ENCODE measurements around the gene MYLK4. TPM values are rescaled to one million over a fixed set of nuclear protein-coding genes. Genes with fewer than 3 reads are reported as not detected.

The MYLK4 gene
- total RNA-seq, 1 donor from 2014 or later = 0.49 TPM

DNA sequence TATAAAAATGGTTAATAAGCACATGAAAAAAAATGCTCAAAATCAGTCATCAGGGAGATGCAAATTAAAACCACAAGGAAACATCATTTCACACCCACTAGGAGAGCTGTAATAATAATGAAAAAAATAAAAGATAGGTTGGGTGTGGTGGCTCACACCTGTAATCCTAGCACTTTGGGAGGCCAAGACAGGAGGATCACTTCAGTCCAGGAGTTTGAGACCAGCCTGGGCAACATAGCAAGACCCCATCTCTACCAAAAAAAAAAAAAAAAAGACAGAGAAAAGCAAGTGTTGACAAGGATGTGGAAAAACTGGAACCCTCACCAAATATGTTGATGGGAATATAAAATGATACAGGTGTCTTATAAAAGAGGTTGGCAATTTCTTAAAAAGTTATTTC lies 3.0 kb upstream of the MYLK4 start:
- Mint-ChIP-seq H3K4me3 (ENCODE audit: unreplicated experiment) (no peak overlapping the region), H3K27ac (ENCODE audit: unreplicated experiment) (no peak overlapping the region), H3K36me3 (ENCODE audit: unreplicated experiment) (no peaks in the 10 kb centered on the region), H3K27me3 (ENCODE audit: unreplicated experiment) (no peaks in the 10 kb centered on the region), H3K9me3 (ENCODE audit: unreplicated experiment) (no peaks in the 10 kb centered on the region), H3K4me1 (ENCODE audit: low read depth, unreplicated experiment) (peaks cover 7% of the 10 kb centered on the region)
- no peak for DNase-seq
- TF ChIP-seq, protein P1, sequence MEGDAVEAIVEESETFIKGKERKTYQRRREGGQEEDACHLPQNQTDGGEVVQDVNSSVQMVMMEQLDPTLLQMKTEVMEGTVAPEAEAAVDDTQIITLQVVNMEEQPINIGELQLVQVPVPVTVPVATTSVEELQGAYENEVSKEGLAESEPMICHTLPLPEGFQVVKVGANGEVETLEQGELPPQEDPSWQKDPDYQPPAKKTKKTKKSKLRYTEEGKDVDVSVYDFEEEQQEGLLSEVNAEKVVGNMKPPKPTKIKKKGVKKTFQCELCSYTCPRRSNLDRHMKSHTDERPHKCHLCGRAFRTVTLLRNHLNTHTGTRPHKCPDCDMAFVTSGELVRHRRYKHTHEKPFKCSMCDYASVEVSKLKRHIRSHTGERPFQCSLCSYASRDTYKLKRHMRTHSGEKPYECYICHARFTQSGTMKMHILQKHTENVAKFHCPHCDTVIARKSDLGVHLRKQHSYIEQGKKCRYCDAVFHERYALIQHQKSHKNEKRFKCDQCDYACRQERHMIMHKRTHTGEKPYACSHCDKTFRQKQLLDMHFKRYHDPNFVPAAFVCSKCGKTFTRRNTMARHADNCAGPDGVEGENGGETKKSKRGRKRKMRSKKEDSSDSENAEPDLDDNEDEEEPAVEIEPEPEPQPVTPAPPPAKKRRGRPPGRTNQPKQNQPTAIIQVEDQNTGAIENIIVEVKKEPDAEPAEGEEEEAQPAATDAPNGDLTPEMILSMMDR (IDR thresholded peaks at IDR 0.05; ENCODE audit: partially characterized antibody, unreplicated experiment) = no peak

DNA sequence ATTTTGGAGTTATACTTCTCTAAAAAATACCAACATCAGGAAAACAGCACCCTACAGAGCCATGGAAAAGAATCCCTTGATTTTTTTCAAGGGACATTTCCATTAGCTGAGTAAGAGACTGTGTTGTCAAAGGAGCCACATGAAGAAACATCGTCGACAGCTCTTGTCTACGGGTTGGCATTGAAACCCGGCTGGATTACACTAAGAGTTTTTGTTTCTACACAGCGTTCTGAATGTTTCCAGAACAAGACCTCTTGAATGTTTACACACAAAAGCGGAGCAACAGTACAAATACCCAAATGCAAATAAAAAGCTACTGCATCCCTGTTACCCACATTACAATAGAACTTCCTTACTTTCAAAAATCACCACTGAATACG lies 2.4 kb upstream of the MYLK4 start:
- TF ChIP-seq, protein P1 (IDR thresholded peaks at IDR 0.05; ENCODE audit: partially characterized antibody, unreplicated experiment) = no peak
- H3K27me3 Mint-ChIP-seq (ENCODE audit: unreplicated experiment) = no peaks in the 10 kb centered on the region

DNA sequence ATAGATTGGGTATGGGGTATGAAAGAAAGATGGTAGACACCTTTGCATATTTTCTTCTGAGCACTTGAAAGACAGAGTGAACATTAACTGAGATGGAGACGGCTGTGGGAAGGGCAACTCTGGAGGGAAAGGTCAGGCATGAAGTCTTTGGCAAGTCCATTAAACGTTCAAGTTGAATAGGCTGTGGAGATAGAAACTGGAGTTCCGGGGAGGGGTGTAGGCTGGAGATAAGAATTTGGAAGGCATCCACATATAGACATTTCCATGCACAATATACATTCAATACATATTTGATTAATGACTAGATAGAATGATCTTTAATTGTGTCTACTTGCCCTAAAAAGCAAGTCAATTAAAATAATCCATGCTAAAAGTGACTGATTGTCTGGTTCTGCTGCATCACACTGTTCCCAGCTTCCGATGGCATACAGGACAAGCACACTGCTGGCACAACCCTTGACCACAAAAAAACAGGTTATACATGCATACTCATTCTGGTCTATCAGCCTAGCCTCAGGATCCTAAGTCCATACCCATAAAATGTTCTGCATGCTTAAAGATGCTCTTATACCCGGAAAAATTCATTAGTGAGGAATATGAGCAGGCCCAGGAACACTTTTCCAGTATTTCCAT lies 1.9 kb upstream of the MYLK4 start:
- Mint-ChIP-seq H3K4me3 (ENCODE audit: unreplicated experiment) (no peak overlapping the region), H3K4me1 (ENCODE audit: low read depth, unreplicated experiment) (peaks cover 7% of the 10 kb centered on the region), H3K9me3 (ENCODE audit: unreplicated experiment) (no peaks in the 10 kb centered on the region), H3K27me3 (ENCODE audit: unreplicated experiment) (no peaks in the 10 kb centered on the region), H3K36me3 (ENCODE audit: unreplicated experiment) (no peaks in the 10 kb centered on the region), H3K27ac (ENCODE audit: unreplicated experiment) (no peak overlapping the region)
- DNase-seq = no peak
- TF ChIP-seq, protein P1 (IDR thresholded peaks at IDR 0.05; ENCODE audit: partially characterized antibody, unreplicated experiment) = no peak

More for the DNA sequence above, 2.4 kb upstream of the MYLK4 start:
- Mint-ChIP-seq H3K27ac (ENCODE audit: unreplicated experiment) (no peak overlapping the region), H3K9me3 (ENCODE audit: unreplicated experiment) (no peaks in the 10 kb centered on the region), H3K4me1 (ENCODE audit: low read depth, unreplicated experiment) (peaks cover 7% of the 10 kb centered on the region), H3K36me3 (ENCODE audit: unreplicated experiment) (no peaks in the 10 kb centered on the region), H3K4me3 (ENCODE audit: unreplicated experiment) (no peak overlapping the region)
- DNase-seq = no peak

DNA sequence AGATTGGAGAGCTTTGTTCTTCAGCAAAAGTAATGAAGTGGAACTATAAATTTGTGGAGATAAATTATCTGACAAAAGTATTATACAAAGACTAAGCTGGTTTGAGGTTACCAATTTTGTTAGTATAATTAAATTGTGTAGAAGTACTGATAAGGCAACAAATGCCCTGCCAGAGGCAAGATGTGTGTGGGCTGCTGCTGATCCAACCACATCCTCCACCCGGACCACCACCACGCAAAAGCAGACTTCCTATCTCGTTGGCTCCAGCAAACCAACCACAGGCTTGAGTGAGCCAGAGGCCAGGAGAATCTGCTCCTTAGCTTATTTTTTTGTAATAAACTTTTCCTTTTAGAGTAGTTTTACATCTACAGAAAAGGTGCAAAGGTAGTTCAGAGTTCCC lies 1.1 kb upstream of the MYLK4 start:
- Mint-ChIP-seq H3K4me1 (ENCODE audit: low read depth, unreplicated experiment) (peaks cover 7% of the 10 kb centered on the region), H3K36me3 (ENCODE audit: unreplicated experiment) (no peaks in the 10 kb centered on the region), H3K27me3 (ENCODE audit: unreplicated experiment) (no peaks in the 10 kb centered on the region), H3K4me3 (ENCODE audit: unreplicated experiment) (no peak overlapping the region), H3K27ac (ENCODE audit: unreplicated experiment) (no peak overlapping the region), H3K9me3 (ENCODE audit: unreplicated experiment) (no peaks in the 10 kb centered on the region)
- TF ChIP-seq, protein P1 (IDR thresholded peaks at IDR 0.05; ENCODE audit: partially characterized antibody, unreplicated experiment) = no peak
- DNase-seq = no peak

DNA sequence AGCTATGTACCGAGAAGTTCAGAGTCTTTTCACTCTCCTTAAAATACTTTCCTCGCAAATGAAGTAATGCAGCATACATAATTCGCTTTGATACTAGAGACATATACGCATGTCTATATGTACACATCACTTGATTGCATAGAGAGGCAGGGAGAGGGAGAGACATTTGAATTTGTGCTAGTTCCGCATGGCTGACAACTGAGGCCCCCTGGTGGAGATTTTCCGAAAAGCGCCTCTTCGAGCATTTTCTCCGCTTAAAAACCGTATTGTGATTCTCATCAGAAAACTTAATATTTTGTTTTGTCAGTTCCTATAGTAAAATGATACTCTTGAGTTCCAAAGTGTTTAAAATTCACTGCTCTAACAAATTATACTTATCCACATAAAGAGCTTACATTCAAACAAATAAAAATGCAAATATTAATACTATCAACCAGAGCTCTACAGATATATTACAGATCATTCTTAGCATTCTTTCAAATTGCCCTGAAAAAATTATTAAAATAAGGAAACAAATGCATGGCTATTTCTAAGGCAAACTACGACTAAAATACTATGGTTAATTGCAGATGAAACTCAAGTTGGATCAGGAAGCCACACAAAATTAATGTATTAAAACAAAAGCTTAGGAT lies 637 bp downstream of the MYLK4 start:
- Mint-ChIP-seq H3K4me1 (ENCODE audit: low read depth, unreplicated experiment) (peaks cover 2% of the 10 kb centered on the region), H3K27ac (ENCODE audit: unreplicated experiment) (no peak overlapping the region), H3K36me3 (ENCODE audit: unreplicated experiment) (no peaks in the 10 kb centered on the region), H3K27me3 (ENCODE audit: unreplicated experiment) (no peaks in the 10 kb centered on the region), H3K9me3 (ENCODE audit: unreplicated experiment) (no peaks in the 10 kb centered on the region), H3K4me3 (ENCODE audit: unreplicated experiment) (no peak overlapping the region)
- TF ChIP-seq, protein P1 (IDR thresholded peaks at IDR 0.05; ENCODE audit: partially characterized antibody, unreplicated experiment) = peak; percentile 94
- peak; percentile 76 for DNase-seq
